Activated CD4-positive, alpha-beta T cell treated with anti-CD3 and anti-CD28 coated beads for 4 hours (primary cell): ENCODE measurements around the gene MRGPRX3.
A peak's percentile ranks its signal among the peaks of the same experiment; 100 is the strongest.
"Not testable (repeated sequence)": the region's sequence is repeated elsewhere in the genome, so short reads cannot be mapped to it uniquely, and the experiment has no call there.

ENCODE experiments used
- DNase-seq, 2 donors: peaks; one replicate each; pipeline ENCODE4 v3.0.0-alpha.2; 2020

MRGPRX3 gene

DNA sequence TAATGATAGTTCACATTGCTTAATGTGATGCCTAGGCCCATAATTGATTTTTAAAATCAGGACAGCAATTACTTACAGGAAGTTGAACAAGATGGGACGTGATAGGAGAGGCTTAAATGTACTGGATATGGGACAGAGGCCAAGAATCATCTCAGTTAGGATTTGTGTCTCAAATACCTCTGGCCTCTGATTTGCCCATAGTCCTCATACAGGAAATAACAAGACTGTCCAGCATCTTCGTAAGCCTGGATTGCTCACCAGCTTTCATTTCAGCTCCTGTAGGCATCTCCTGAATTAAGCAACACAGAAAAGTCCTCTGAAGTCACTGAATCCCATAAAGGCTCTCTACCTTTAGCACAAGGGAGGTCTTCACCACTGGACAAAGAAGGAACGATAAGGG, at the start of gene MRGPRX3:
Gene MRGPRX3, plus strand, starts transcription at position 231 of the 400 bp plus-strand sequence. CDS start 4,632 bp downstream, outside the sequence.
- no peak for DNase-seq

GRCh38 chr11:18088366-18088765, 44.0 kb upstream of the MRGPRX3 start:
- no peak for DNase-seq

DNA sequence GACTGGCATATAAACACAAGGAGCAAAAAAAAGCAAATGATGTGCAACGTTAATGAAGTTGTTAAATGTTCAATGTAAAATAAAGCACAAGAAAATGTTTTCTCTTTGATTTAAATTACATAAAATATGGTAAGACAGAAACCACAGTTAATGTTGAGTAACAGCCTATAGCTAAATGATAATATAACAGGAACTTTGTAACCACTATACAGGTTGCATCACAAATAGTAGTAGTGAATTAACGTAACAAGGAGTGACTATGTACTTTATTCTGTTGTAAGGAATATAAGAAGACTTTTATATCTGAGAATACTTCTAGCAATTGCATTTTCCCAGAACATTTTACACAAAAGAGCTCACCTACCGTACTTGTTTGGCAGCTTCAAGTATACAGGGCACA, 43.4 kb upstream of the MRGPRX3 start:
- no peak for DNase-seq

DNA sequence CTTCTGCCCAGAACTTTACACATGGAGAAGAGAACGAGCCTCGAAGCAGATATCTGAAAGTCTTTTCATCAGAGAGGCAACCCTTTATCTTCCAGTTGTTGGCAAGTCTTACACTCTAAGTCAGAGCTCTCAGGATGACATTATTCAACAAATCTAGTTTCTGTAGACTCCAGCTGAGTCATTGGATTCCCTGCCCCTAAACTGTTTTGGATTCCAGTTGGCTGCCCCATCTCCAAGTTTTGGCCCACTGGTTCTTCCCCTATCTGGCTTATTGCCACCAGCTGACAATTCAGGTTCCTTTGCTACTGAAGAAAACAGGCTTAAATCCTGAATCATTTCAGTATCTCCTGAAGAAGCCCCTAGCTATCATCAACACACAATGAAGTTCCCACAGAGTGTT, 40.6 kb upstream of the MRGPRX3 start:
- no peak for DNase-seq

DNA sequence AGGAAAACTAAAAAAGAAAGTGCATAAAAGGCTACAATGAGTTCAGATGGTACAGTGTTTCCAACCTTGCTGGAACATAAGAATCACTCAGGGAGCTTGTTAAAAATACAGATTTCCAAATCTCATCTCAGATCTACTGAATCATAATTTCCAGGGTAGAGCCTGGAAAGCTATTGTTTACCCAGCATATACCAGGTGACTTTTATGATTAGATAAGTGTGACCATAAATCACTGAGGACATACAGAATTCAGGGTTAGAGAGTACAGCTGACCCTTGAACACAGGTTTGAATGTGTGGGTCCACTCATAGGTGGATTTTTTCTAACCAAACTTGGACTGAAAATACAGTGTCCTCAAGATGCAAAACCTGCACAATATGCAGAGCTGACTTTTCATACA, 38.4 kb upstream of the MRGPRX3 start:
- DNase-seq, result no peak

DNA sequence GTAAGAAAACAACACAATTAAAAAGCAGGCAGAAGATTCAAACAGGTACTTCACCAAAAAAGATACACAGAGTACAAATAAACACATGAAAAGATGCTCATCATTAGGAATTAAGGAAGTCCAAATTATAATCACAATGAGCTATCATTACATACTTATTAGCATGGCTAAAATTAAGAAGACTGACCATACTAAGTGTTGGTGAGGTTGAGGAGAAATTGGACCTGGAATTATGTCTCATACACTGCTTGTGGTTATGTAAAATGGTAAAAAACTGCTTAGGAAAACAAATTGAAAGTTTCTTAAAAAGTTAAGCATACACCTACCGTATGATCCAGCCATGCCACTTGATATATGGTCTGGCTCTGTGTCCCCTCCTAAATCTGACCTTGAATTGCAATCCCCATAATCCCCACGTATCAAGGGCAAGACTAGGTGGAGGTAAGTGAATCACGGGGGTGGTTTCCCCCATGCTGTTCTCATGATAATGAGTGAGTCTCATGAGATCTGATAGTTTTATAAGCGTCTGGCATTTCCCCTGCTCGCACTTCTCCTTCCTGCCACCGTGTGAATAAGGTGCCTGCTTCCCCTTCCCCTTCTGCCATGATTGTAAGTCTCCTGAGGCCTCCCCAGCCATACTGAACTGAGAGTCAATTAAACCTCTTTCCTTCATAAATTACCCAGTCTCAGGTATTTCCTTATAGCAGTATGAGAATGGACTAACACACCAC, 31.3 kb upstream of the MRGPRX3 start:
- no peak for DNase-seq

DNA sequence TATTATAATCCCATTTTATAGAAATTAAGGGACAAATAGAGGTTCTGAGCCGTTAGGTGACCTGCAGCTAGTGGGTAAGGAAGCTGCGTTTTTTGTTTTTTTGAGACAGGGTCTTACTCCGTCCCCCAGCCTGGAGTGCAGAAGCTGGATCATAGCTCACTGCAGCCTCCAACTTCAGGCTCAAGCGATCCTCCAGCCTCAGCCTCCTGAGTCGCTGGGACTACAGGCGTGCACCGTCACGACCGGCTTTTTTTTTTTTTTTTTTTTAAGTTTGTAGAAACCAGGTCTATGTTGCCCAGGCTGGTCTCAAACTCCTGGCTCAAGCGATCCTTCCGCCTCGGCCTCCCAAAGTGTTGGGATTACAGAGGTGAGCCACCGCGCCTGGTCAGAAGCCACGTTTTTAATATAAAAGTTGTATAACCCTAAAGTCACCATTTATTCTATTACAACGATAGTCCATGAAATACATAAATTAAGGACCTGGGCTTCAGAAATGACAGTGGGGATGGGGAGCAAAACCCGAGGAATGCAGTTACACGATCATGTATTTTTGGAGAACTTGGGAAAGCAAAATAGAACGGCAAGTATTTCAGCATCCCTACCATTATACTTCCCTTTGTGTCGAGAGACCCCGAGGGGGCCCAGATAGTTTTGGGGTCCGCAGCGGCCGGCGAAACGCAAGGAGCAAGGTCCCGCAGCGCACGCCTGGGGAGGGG, 27.1 kb upstream of the MRGPRX3 start:
- no peak for DNase-seq

DNA sequence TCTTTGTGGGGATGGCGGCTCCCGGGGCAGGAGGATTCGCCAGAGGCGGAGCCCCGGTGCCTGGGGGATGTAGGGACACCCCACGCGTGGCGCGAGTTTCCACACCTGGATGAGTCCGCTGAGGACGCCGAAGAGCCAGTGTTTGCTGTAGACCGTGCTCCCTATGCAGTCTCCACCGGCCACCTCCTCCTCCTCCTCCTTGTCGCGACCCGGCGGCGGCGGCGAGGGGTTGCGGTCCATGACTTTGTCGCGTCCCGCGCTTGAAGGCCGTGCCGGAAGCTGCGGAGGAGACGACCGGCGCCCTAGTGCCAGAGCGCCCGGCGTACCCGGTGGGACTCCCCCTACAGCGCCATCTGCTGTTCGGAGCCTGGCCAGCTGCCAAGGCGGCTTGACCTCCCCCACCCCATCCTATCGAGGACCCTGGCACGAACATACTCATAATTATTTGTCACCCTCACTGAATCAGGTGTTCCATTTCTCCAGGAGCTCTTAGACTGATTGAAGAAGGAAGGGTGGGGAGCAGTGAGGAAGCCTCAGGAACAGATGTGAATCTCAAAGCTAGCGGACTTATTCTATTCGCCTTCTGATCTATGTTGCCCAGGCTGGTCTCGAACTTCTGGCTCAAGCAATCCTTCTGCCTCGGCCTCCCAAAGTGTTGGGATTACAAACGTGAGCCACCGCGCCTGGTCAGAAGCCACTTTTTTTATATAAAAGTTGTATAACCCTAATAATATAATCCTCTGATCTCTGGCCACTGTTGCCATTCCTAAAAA, 26.4 kb upstream of the MRGPRX3 start, which contains the start of gene SAAL1:
Gene SAAL1, minus strand, starts transcription at position 281 of the 773 bp plus-strand sequence. Its CDS starts 41 bp downstream, at position 240.
- peak; percentile 86 to 90 for DNase-seq

DNA sequence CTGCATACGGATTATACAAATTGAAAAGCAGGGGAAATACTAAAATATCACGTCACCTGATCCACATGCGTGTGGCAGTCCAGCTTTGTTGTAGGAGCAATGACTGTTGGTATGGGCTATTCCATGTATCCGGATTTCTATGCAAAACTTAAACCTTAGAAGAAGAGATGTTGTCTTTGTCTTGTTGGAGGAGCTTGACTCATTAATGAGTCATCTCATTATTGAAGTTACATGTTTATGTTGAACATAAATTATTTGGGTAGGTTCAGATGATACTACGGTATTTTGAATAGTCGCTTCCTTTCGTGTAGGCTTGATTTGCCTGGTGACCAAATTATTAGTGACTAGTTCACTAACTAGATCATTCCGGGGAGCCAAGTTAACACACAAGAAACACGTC, 25.7 kb upstream of the MRGPRX3 start:
- no peak for DNase-seq

- DNase-seq, result no peak
These were observed 24.1 kb upstream of the MRGPRX3 start for GRCh38 chr11:18108254-18108653.

GRCh38 chr11:18111005-18111404, 21.4 kb upstream of the MRGPRX3 start:
- no peak for DNase-seq

DNA sequence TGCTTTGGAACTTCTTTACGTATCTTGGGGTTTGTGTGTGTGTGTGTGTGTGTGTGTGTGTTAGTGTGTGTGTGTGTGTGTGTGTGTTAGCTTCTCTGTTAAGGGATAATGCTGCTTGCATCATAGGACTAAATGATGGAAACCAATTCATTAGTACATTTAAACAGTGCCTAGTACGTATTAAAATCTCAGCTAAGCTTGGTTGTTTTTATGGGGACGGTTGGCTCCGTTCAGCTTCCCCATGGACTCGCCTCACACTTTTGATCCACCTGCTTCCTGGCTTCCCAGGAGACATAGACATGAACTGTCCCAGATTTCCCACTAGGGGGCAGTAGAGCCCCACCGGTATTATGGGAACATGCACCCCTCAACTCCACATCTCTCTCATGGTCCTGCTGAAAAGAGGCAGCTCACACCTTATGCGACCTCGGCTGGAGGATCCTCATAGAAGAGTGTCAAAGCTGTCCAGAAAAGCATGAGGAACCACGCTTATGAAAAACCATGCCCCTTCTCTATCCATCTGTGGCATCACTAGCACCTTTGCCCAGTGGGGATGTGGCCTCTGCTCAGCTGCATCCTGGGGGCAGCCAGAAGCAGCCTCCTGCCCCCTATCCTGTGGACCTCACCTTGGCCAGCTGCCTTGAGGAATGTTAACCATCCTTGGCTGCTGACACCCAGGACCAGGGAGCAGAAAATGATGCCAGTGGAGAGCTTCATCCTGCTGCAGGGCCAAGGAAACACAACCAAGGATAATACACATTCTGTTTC, 16.8 kb upstream of the MRGPRX3 start:
- peak; percentile 49 to 65 for DNase-seq

- DNase-seq, result not testable (repeated sequence)
These were observed 11.0 kb upstream of the MRGPRX3 start for GRCh38 chr11:18121331-18121828.

DNA sequence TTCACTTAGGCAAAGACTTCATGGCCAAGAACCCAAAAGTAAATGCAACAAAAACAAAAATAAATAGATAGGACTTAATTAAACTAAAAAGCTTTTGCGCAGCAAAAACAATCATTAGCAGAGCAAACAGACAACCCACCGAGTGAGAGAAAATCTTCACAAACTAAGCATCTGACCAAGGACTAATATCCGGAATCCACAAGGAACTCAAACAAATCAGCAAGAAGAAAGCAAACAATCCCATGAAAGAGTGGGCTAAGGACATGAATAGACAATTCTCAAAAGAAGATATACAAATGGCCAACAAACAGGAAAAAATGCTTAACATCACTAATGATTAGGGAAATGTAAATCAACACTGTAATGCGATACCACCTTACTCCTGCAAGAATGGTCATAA, 1.3 kb upstream of the MRGPRX3 start:
- not testable (repeated sequence) for DNase-seq

- DNase-seq, result no peak
These were observed 2.9 kb downstream of the MRGPRX3 start for GRCh38 chr11:18135308-18135707.

- no peak for DNase-seq
These were observed 4.9 kb downstream of the MRGPRX3 start for GRCh38 chr11:18137186-18137800.

DNA sequence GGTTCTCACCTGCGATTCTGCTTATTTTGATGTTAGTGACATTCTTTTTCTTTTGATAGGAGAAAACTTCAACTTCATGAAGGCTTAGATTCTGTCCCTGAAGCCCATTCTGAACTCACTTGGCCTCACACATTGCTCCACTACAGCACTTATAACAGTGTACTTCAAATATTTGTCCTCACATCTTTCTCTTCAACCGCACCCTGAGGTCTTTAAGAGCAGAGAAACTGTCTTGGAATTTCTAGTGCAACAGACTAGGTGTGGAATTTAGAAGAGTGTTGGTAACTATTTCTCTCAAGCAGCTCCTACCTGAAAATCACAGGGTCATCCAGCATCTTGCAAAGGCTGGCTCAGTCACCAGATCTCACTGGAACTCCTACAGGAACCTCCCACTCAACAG, 7.8 kb downstream of the MRGPRX3 start:
- DNase-seq, result no peak

GRCh38 chr11:18144243-18144642, 11.9 kb downstream of the MRGPRX3 start:
- DNase-seq, result no peak

- no peak for DNase-seq
These were observed 12.7 kb downstream of the MRGPRX3 start for GRCh38 chr11:18145025-18145424.

DNA sequence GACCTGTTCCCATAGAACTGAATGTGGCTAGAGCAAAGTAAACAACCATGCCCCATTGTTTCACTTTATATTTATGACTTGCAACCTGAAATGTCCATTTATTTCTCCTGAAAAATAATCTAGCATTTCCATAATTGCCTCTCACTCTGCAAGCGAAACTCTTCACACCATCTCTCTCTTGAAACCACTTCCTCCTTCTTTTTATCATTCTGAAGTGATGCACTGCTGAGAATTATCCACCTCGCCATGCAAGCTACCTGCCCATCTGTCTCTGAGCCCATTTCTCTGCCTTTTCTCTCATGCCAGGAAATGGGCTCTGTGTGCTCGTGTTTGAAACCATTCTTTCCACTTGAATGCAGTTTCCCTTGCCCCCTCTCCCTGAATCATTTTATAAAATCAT, 13.5 kb downstream of the MRGPRX3 start:
- no peak for DNase-seq

GRCh38 chr11:18151581-18151980, 19.2 kb downstream of the MRGPRX3 start:
- DNase-seq, result no peak

DNA sequence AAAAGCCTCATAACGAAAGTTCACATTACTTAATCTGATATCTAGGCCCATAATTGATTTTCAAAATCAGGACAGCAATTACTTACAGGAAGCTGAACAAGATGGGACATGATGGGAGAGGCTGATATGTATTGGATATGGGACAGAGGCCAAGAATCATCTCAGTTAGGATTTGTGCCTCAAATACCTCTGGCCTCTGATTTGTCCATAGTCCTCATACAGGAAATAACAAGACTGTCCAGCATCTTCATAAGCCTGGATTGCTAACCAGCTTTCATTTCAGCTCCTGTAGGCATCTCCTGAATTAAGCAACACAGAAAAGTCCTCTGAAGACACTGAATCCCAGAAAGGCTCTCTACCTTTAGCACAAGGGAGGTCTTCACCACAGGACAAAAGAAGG, 36.0 kb downstream of the MRGPRX3 start:
- no peak for DNase-seq
